K562 (cell line): ENCODE measurements around the gene EPHX1. TPM values are rescaled to one million over a fixed set of nuclear protein-coding genes. Genes with fewer than 3 reads are reported as not detected.

Source experiments
- ATF3 ChIP-seq, 2 experiments: fragments of 450-650 bp in 1 of 2; sonication (generic) in 1 of 2; formaldehyde crosslinking in 1 of 2; IDR thresholded peaks in 1 of 2; conservative IDR thresholded peaks in 1 of 2; 2 replicates each; pipeline versions ENCODE4 v1.6.1 to v1.8.1; 2016 to 2023; ENCODE audit warnings: mild to moderate bottlenecking in 2 of 2, moderate library complexity in 2 of 2, inconsistent platforms in 1 of 2, missing genetic modification reagents in 1 of 2
- EP400 ChIP-seq: fragments of 450-650 bp; IDR thresholded peaks from 2 replicates; pipeline ENCODE4 v1.6.1; 2017; ENCODE audit warnings: antibody characterized with exemption, mild to moderate bottlenecking, moderate library complexity
- HMBOX1 ChIP-seq: sonication (generic); IDR thresholded peaks from 2 replicates; pipeline ENCODE4 v1.6.1; 2016
- PURB ChIP-seq: sonication (generic); formaldehyde crosslinking; IDR thresholded peaks from 2 replicates; pipeline ENCODE4 v1.9.0; 2021; ENCODE audit warnings: low read depth, mild to moderate bottlenecking, missing genetic modification reagents
- RCOR1 ChIP-seq, 2 experiments: IDR thresholded peaks; 2 replicates each; pipeline ENCODE4 v1.6.1; 2012; ENCODE audit warnings: low read depth in 2 of 2, low read length in 2 of 2, borderline replicate concordance in 1 of 2, improper control_type of control experiment in 1 of 2
- ZNF639 ChIP-seq, 2 experiments: fragments of 200-800 bp in 1 of 2; sonication (Bioruptor generic) in 1 of 2; sonication (generic) in 1 of 2; formaldehyde crosslinking in 1 of 2; IDR thresholded peaks in 1 of 2; conservative IDR thresholded peaks in 1 of 2; 2 replicates each; pipeline versions ENCODE4 v1.5.0 to v1.6.1; 2016 to 2020; ENCODE audit warnings: missing compliant biosample characterization in 1 of 2, missing genetic modification characterization in 1 of 2, missing genetic modification reagents in 1 of 2
- polyA plus RNA-seq, 8 experiments: library from polyadenylated mRNA; depleted of rRNA in 4 of 8; stranded (reverse) in 5 of 8; unstranded in 3 of 8; fragments of >200 nt; fragmentation: Nextera tagmentation in 2 of 8; fragmentation: Illumina TruSeq in 1 of 8; extraction: Ambion mirVana in 2 of 8; extraction: Trizol in 1 of 8; gene quantifications; 2 replicates each; pipeline versions ENCODE4 v1.2.1 to v1.2.3, GENCODE V29; 2011 to 2014; ENCODE audit warnings: inconsistent platforms in 1 of 8, missing spikeins in 1 of 8
- total RNA-seq, 7 experiments: library from RNA; depleted of rRNA in 6 of 7; stranded (reverse); fragments of >200 nt in 6 of 7; fragmentation: Illumina TruSeq in 2 of 7; extraction: Trizol in 2 of 7; gene quantifications; 2 replicates each; pipeline versions ENCODE4 v1.2.1 to v1.2.3, GENCODE V29; 2011 to 2021; ENCODE audit warnings: low replicate concordance in 1 of 7

Gene EPHX1
- total and polyA plus RNA-seq, 9 of the 15 experiments (the other 6 are each of a cell fraction or from before 2014, with no cell fraction given), result 0.21 to 27.0 (median 6.7) TPM

- TF ChIP-seq ZNF639 (CRISPR knock-in tag; conservative IDR thresholded peaks at IDR 0.05 in 1 of 2, IDR thresholded peaks at IDR 0.05 in 1 of 2) (no peak), RCOR1 (IDR thresholded peaks at IDR 0.05; ENCODE audit: borderline replicate concordance in 1 of 2, low read depth in 2 of 2, low read length in 2 of 2) (peak in 1 of 2 experiments; percentile 63; a peak in 2 of 4 replicates), EP400 (no peak), HMBOX1 (0 out of 2 replicates have a peak, but pooled peaks have one; percentile 34), ATF3 (IDR thresholded peaks at IDR 0.05) (peak; percentile 75), ATF3 (CRISPR knock-in tag; conservative IDR thresholded peaks at IDR 0.05) (no peak), PURB (CRISPR knock-in tag) (no peak)
- TF ChIP-seq, all 486 proteins: peak for 30
Observed at GRCh38 chr1:225766967-225767633, 42.8 kb upstream of the EPHX1 start (continued).
